HepG2 (cell line): ENCODE measurements around the gene NACAD. TPM values are rescaled to one million over a fixed set of nuclear protein-coding genes. Genes with fewer than 3 reads are reported as not detected.

Source experiments
- DZIP1 ChIP-seq: sonication (generic); formaldehyde crosslinking; IDR thresholded peaks from 2 replicates; pipeline ENCODE4 v1.5.0; 2020; ENCODE audit warnings: mild to moderate bottlenecking, missing genetic modification reagents
- KDM6A ChIP-seq: IDR thresholded peaks from 2 replicates; pipeline ENCODE4 v1.6.1; 2016; ENCODE audit warnings: low read depth
- KMT2A ChIP-seq: sonication (generic); formaldehyde crosslinking; IDR thresholded peaks from 2 replicates; pipeline ENCODE4 v1.4.0; 2020; ENCODE audit warnings: missing genetic modification reagents
- TGIF2 ChIP-seq: IDR thresholded peaks from 2 replicates; pipeline ENCODE4 v1.6.1; 2016; ENCODE audit warnings: control low read depth, missing compliant biosample characterization
- XBP1 ChIP-seq: sonication (generic); formaldehyde crosslinking; IDR thresholded peaks from 2 replicates; pipeline ENCODE4 v1.5.0; 2020; ENCODE audit warnings: missing genetic modification reagents
- ZFP91 ChIP-seq: sonication (generic); formaldehyde crosslinking; IDR thresholded peaks from 2 replicates; pipeline ENCODE4 v1.9.0; 2022; ENCODE audit warnings: missing genetic modification reagents, mild to moderate bottlenecking, borderline replicate concordance
- ZNF253 ChIP-seq: sonication (generic); formaldehyde crosslinking; IDR thresholded peaks from 2 replicates; pipeline ENCODE4 v1.8.0; 2022; ENCODE audit warnings: mild to moderate bottlenecking, missing genetic modification reagents, borderline replicate concordance
- ZNF597 ChIP-seq: sonication (generic); formaldehyde crosslinking; IDR thresholded peaks from 2 replicates; pipeline ENCODE4 v1.5.0; 2020; ENCODE audit warnings: missing genetic modification reagents
- ZNF746 ChIP-seq: sonication (generic); formaldehyde crosslinking; IDR thresholded peaks from 2 replicates; pipeline ENCODE4 v1.8.0; 2022; ENCODE audit warnings: mild to moderate bottlenecking, missing genetic modification reagents
- ZNF839 ChIP-seq: sonication (generic); formaldehyde crosslinking; IDR thresholded peaks from 2 replicates; pipeline ENCODE4 v1.4.0; 2020; ENCODE audit warnings: missing genetic modification reagents, mild to moderate bottlenecking, borderline replicate concordance
- ZSCAN21 ChIP-seq: sonication (generic); formaldehyde crosslinking; IDR thresholded peaks from 2 replicates; pipeline ENCODE4 v1.8.0; 2022; ENCODE audit warnings: mild to moderate bottlenecking, missing genetic modification reagents, moderate library complexity, borderline replicate concordance
- polyA plus RNA-seq, 8 experiments: library from polyadenylated mRNA; depleted of rRNA in 3 of 8; stranded (reverse) in 7 of 8; unstranded in 1 of 8; fragments of >200 nt; fragmentation: Illumina TruSeq in 4 of 8; extraction: Trizol in 4 of 8; gene quantifications; 2 replicates each; pipeline versions ENCODE4 v1.2.1 to v1.2.3, GENCODE V29; 2011 to 2016; ENCODE audit warnings: low read depth in 4 of 8, missing spikeins in 1 of 8, mixed read lengths in 1 of 8; ENCODE audit not compliant: insufficient read depth in 1 of 8
- total RNA-seq, 5 experiments: library from RNA; depleted of rRNA; stranded (reverse); fragments of >200 nt; fragmentation: Illumina TruSeq; extraction: Trizol; gene quantifications; 2 replicates each; pipeline ENCODE4 v1.2.3, GENCODE V29; 2016; ENCODE audit warnings: low read depth in 1 of 5
- TF ChIP-seq, protein P1 (sequence below): sonication (generic); formaldehyde crosslinking; IDR thresholded peaks from 2 replicates; pipeline ENCODE4 v1.4.0; 2020; ENCODE audit warnings: missing genetic modification reagents
- TF ChIP-seq, protein P2 (sequence below): IDR thresholded peaks from 2 replicates; pipeline ENCODE4 v1.6.1; 2016; ENCODE audit warnings: missing genetic modification reagents, missing compliant biosample characterization
- TF ChIP-seq, protein P3 (sequence below): sonication (generic); formaldehyde crosslinking; IDR thresholded peaks from 2 replicates; pipeline ENCODE4 v1.4.0; 2020; ENCODE audit warnings: missing genetic modification reagents, borderline replicate concordance
- TF ChIP-seq, protein P4 (sequence below): sonication (generic); formaldehyde crosslinking; IDR thresholded peaks from 2 replicates; pipeline ENCODE4 v1.4.0; 2020; ENCODE audit warnings: missing genetic modification reagents, low read depth, mild to moderate bottlenecking, borderline replicate concordance

NACAD gene
- total and polyA plus RNA-seq, 2 of the 13 experiments (the other 11 are each of a cell fraction or from before 2014, with no cell fraction given), result 0.04 TPM; not detected in 1

- TF ChIP-seq ZNF597 (0 out of 2 replicates have a peak, but pooled peaks have one; percentile 21), TGIF2 (CRISPR knock-in tag) (peak; percentile 76; the same call in 1 of the 2 replicates), XBP1 (CRISPR knock-in tag) (no peak), KMT2A (peak; percentile 93), ZFP91 (CRISPR knock-in tag) (peak; percentile 94), ZNF253 (CRISPR knock-in tag) (0 out of 2 replicates have a peak, but pooled peaks have one; percentile 82), ZNF746 (CRISPR knock-in tag) (no peak), KDM6A (CRISPR knock-in tag) (no peak), ZSCAN21 (CRISPR knock-in tag) (peak; percentile 93), DZIP1 (CRISPR knock-in tag) (peak; percentile 92; the same call in 1 of the 2 replicates), ZNF839 (CRISPR knock-in tag) (0 out of 2 replicates have a peak, but pooled peaks have one; percentile 55)
- TF ChIP-seq, protein P1, sequence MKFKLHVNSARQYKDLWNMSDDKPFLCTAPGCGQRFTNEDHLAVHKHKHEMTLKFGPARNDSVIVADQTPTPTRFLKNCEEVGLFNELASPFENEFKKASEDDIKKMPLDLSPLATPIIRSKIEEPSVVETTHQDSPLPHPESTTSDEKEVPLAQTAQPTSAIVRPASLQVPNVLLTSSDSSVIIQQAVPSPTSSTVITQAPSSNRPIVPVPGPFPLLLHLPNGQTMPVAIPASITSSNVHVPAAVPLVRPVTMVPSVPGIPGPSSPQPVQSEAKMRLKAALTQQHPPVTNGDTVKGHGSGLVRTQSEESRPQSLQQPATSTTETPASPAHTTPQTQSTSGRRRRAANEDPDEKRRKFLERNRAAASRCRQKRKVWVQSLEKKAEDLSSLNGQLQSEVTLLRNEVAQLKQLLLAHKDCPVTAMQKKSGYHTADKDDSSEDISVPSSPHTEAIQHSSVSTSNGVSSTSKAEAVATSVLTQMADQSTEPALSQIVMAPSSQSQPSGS, result peak; percentile 82
- TF ChIP-seq, protein P2, sequence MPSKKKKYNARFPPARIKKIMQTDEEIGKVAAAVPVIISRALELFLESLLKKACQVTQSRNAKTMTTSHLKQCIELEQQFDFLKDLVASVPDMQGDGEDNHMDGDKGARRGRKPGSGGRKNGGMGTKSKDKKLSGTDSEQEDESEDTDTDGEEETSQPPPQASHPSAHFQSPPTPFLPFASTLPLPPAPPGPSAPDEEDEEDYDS, result peak; percentile 86
- TF ChIP-seq, protein P3, sequence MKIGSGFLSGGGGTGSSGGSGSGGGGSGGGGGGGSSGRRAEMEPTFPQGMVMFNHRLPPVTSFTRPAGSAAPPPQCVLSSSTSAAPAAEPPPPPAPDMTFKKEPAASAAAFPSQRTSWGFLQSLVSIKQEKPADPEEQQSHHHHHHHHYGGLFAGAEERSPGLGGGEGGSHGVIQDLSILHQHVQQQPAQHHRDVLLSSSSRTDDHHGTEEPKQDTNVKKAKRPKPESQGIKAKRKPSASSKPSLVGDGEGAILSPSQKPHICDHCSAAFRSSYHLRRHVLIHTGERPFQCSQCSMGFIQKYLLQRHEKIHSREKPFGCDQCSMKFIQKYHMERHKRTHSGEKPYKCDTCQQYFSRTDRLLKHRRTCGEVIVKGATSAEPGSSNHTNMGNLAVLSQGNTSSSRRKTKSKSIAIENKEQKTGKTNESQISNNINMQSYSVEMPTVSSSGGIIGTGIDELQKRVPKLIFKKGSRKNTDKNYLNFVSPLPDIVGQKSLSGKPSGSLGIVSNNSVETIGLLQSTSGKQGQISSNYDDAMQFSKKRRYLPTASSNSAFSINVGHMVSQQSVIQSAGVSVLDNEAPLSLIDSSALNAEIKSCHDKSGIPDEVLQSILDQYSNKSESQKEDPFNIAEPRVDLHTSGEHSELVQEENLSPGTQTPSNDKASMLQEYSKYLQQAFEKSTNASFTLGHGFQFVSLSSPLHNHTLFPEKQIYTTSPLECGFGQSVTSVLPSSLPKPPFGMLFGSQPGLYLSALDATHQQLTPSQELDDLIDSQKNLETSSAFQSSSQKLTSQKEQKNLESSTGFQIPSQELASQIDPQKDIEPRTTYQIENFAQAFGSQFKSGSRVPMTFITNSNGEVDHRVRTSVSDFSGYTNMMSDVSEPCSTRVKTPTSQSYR (CRISPR knock-in tag), result peak; percentile 73; the same call in 1 of the 2 replicates
- TF ChIP-seq, protein P4, sequence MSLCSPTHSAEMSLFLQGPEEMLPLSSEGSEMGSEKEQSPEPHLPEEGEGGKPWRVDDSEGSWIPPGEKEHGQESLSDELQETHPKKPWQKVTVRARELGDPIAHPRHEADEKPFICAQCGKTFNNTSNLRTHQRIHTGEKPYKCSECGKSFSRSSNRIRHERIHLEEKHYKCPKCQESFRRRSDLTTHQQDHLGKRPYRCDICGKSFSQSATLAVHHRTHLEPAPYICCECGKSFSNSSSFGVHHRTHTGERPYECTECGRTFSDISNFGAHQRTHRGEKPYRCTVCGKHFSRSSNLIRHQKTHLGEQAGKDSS (CRISPR knock-in tag), result peak; percentile 94; the same call in 1 of the 2 replicates
Observed at GRCh38 chr7:45111298-45112223, 22.8 kb upstream of the NACAD start, which contains the start of gene TBRG4 (continued).
